ENCODE measurements around the gene ARF3. TPM values are rescaled to one million over a fixed set of nuclear protein-coding genes. Genes with fewer than 3 reads are reported as not detected.

The ARF3 gene
- polyA plus RNA-seq, 1 of the 3 experiments (the other 2 are of a cell fraction) = 204 TPM

DNA sequence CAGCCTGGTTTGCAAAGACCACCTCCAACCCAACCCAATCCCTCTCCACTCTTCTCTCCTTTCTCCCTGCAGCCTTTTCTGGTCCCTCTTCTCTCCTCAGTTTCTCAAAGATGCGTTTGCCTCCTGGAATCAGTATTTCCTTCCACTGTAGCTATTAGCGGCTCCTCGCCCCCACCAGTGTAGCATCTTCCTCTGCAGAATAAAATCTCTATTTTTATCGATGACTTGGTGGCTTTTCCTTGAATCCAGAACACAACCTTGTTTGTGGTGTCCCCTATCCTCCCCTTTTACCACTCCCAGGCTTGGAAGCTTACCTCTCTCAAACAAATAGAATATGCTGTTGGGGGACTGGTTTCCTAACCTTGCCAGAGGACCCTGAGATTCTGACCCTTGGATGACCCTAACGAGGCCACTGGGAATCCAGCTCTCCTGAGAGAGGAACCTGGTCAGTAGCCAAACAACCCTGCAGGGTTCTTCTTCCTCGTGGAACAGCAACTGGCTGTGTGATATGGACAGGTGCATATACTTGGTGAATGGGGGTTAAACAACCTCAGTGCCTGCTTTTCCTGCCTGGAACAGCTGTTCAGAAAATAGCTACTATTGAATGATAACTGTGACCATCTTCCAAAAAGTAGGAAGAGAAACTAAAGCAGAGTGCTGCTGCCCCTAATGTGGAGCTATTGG lies 25.3 kb upstream of the ARF3 start:
- Histone ChIP-seq H2AFZ (ENCODE audit: low read depth) (no peak overlapping the region), H3K27ac (ENCODE audit: low read depth in 2 of 2, low read length in 1 of 2) (no peak overlapping the region), H4K20me1 (ENCODE audit: insufficient read depth) (no peaks in the 10 kb centered on the region), H3K79me2 (ENCODE audit: insufficient read depth) (no peaks in the 10 kb centered on the region), H3K9ac (no peak overlapping the region), H3K27me3 (ENCODE audit: insufficient read depth) (peaks cover 76% of the 10 kb centered on the region), H3K9me2 (no peaks in the 10 kb centered on the region), H3K4me3 (ENCODE audit: low read depth in 2 of 2, low read length in 1 of 2) (no peak overlapping the region), H3K4me1 (ENCODE audit: control insufficient read depth in 1 of 2, insufficient read depth in 2 of 2, low read depth in 1 of 2, low read length in 1 of 2) (peaks cover 0 to 26% of the 10 kb centered on the region in 2 experiments; a peak in 1 of 4 replicates), H3K9me3 (no peaks in the 10 kb centered on the region), H3K36me3 (replicated peaks in 1 of 2; ENCODE audit: control insufficient read depth in 1 of 2, insufficient read depth in 2 of 2, low read length in 1 of 2) (no peaks in the 10 kb centered on the region), H3K4me2 (no peak overlapping the region), H3F3A (replicated peaks; ENCODE audit: insufficient read depth) (no peaks in the 10 kb centered on the region)
- POLR2A ChIA-PET = no interaction called here
- CTCF ChIA-PET = interaction anchor here (0.8 to 33.0 kb wide), 6 partner anchors 7 to 130 kb away, joined by 3 to 935 read pairs (median 8); partner anchors contain the start of genes DDN, FKBP11, WNT1 and WNT10B
- no peak for DNase-seq
- 38% methylated on average over 6 of the region's 6 CpGs for WGBS (ENCODE audit: low lambda C conversion rate)
- TF ChIP-seq EP300 (IDR thresholded peaks at IDR 0.05; ENCODE audit: borderline replicate concordance in 1 of 2, low read depth in 1 of 2, low read length in 1 of 2) = no peak
- no peak for TF ChIP-seq RXRA (IDR thresholded peaks at IDR 0.05; ENCODE audit: borderline replicate concordance, low read depth)
- TF ChIP-seq TAF1 (IDR thresholded peaks at IDR 0.05; ENCODE audit: borderline replicate concordance, low read depth, low read length) = no peak
- TF ChIP-seq, protein P1, sequence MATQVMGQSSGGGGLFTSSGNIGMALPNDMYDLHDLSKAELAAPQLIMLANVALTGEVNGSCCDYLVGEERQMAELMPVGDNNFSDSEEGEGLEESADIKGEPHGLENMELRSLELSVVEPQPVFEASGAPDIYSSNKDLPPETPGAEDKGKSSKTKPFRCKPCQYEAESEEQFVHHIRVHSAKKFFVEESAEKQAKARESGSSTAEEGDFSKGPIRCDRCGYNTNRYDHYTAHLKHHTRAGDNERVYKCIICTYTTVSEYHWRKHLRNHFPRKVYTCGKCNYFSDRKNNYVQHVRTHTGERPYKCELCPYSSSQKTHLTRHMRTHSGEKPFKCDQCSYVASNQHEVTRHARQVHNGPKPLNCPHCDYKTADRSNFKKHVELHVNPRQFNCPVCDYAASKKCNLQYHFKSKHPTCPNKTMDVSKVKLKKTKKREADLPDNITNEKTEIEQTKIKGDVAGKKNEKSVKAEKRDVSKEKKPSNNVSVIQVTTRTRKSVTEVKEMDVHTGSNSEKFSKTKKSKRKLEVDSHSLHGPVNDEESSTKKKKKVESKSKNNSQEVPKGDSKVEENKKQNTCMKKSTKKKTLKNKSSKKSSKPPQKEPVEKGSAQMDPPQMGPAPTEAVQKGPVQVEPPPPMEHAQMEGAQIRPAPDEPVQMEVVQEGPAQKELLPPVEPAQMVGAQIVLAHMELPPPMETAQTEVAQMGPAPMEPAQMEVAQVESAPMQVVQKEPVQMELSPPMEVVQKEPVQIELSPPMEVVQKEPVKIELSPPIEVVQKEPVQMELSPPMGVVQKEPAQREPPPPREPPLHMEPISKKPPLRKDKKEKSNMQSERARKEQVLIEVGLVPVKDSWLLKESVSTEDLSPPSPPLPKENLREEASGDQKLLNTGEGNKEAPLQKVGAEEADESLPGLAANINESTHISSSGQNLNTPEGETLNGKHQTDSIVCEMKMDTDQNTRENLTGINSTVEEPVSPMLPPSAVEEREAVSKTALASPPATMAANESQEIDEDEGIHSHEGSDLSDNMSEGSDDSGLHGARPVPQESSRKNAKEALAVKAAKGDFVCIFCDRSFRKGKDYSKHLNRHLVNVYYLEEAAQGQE (IDR thresholded peaks at IDR 0.05; ENCODE audit: low read depth, low read length) = no peak
- TF ChIP-seq NRF1 (IDR thresholded peaks at IDR 0.05; ENCODE audit: low read depth, low read length) = no peak
- no peak for TF ChIP-seq FOSL2 (IDR thresholded peaks at IDR 0.05; ENCODE audit: borderline replicate concordance, low read depth)
- no peak for TF ChIP-seq RAD21 (IDR thresholded peaks at IDR 0.05; ENCODE audit: low read length)
- no peak for TF ChIP-seq RCOR1 (IDR thresholded peaks at IDR 0.05; ENCODE audit: low read length)
- TF ChIP-seq, protein P2, sequence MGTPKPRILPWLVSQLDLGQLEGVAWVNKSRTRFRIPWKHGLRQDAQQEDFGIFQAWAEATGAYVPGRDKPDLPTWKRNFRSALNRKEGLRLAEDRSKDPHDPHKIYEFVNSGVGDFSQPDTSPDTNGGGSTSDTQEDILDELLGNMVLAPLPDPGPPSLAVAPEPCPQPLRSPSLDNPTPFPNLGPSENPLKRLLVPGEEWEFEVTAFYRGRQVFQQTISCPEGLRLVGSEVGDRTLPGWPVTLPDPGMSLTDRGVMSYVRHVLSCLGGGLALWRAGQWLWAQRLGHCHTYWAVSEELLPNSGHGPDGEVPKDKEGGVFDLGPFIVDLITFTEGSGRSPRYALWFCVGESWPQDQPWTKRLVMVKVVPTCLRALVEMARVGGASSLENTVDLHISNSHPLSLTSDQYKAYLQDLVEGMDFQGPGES (IDR thresholded peaks at IDR 0.05; ENCODE audit: low read depth, low read length) = no peak
- TF ChIP-seq, protein P3, sequence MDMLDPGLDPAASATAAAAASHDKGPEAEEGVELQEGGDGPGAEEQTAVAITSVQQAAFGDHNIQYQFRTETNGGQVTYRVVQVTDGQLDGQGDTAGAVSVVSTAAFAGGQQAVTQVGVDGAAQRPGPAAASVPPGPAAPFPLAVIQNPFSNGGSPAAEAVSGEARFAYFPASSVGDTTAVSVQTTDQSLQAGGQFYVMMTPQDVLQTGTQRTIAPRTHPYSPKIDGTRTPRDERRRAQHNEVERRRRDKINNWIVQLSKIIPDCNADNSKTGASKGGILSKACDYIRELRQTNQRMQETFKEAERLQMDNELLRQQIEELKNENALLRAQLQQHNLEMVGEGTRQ (IDR thresholded peaks at IDR 0.05; ENCODE audit: borderline replicate concordance, low read depth, low read length) = no peak
- TF ChIP-seq CHD2 (IDR thresholded peaks at IDR 0.05; ENCODE audit: low read length, partially characterized antibody) = no peak
- TF ChIP-seq, protein P4, sequence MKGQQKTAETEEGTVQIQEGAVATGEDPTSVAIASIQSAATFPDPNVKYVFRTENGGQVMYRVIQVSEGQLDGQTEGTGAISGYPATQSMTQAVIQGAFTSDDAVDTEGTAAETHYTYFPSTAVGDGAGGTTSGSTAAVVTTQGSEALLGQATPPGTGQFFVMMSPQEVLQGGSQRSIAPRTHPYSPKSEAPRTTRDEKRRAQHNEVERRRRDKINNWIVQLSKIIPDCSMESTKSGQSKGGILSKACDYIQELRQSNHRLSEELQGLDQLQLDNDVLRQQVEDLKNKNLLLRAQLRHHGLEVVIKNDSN (IDR thresholded peaks at IDR 0.05; ENCODE audit: borderline replicate concordance, low read depth) = no peak
- TF ChIP-seq GATA2 (CRISPR knock-in tag; IDR thresholded peaks at IDR 0.05) = no peak
- TF ChIP-seq NFIC (IDR thresholded peaks at IDR 0.05; ENCODE audit: borderline replicate concordance) = no peak
- no peak for TF ChIP-seq TEAD4 (IDR thresholded peaks at IDR 0.05; ENCODE audit: borderline replicate concordance, insufficient read depth)
- no peak for TF ChIP-seq EZH2phosphoT487 (IDR thresholded peaks at IDR 0.05; ENCODE audit: borderline replicate concordance, low read depth)
- no peak for TF ChIP-seq FOXM1 (IDR thresholded peaks at IDR 0.05; ENCODE audit: low read depth)
- TF ChIP-seq GABPA (IDR thresholded peaks at IDR 0.05; ENCODE audit: low read depth) = no peak

Data from SK-N-SH (cell line).